Neural cell (in vitro differentiated cells): ENCODE measurements around the gene CACNA2D4.

Experiments
- EP300 ChIP-seq: fragments of 450-650 bp; conservative IDR thresholded peaks from 2 replicates; pipeline ENCODE4 v1.6.1; 2014; ENCODE audit warnings: antibody characterized with exemption, mild to moderate bottlenecking, moderate library complexity; ENCODE audit not compliant: poor library complexity, severe bottlenecking
- EZH2 ChIP-seq: fragments of 200-600, 300-800 bp; shearing (Covaris generic), sonication (generic); IDR thresholded peaks from 2 replicates; pipeline ENCODE4 v1.6.1; 2014; ENCODE audit warnings: antibody characterized with exemption, low read length, borderline replicate concordance, mild to moderate bottlenecking; ENCODE audit not compliant: insufficient read depth, poor library complexity, severe bottlenecking
- POLR2AphosphoS5 ChIP-seq: IDR thresholded peaks from 2 replicates; pipeline ENCODE4 v1.6.1; 2012
- RAD21 ChIP-seq: fragments of 450-650 bp; conservative IDR thresholded peaks from 2 replicates; pipeline ENCODE4 v1.6.1; 2014; ENCODE audit warnings: antibody characterized with exemption, mild to moderate bottlenecking, moderate library complexity
- TAF1 ChIP-seq: IDR thresholded peaks from 2 replicates; pipeline ENCODE4 v1.6.1; 2012; ENCODE audit warnings: low read depth
- TF ChIP-seq, protein P1 (sequence below): fragments of 450-650 bp; IDR thresholded peaks from 2 replicates; pipeline ENCODE4 v1.5.1; 2014; ENCODE audit warnings: antibody characterized with exemption, mild to moderate bottlenecking, moderate library complexity; ENCODE audit not compliant: poor library complexity, severe bottlenecking
- TF ChIP-seq, protein P2 (sequence below): IDR thresholded peaks from 2 replicates; pipeline ENCODE4 v1.6.1; 2012; ENCODE audit warnings: borderline replicate concordance

DNA sequence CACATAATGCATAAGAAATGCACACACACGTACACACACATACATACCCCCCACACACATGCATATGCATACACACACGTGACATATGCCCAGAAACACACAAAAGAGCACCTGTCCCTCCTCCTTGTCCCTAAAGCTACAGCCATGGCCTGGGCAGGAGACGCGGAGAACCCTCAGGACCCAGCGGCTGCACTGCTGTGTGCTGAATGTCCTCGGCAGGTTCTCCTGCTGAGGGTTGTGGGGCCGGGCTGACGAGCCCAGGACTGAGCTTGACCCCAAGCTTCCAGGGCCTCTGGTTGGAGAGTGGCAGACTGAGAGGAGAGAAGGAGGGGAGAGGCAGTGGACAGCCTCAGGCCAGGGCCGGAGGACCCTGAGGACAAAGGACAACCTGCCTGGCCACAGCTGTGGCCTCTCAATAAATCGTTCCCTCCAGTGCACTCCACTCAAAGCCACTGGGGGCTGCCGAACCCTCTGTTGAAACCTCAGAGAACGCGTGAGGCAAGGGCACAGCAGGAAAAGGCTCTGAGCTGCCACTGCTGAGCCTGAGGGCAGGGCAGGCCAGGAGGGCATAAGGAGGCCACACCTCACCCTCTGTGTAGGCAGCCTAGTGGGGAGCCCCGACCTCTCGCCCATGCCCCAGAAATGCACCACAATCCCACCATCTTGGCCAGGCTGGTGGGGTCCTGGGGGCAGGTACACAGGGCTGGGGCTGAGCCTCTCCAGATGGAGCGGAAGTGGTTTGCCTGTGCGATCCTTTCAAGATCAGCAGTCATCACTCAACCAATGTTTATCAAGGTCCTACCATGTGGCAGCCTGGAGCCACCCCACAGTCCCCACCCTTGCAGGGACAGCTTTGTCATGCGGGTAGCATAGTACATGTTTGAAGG, 3.1 kb downstream of the CACNA2D4 start:
- TF ChIP-seq, protein P1, sequence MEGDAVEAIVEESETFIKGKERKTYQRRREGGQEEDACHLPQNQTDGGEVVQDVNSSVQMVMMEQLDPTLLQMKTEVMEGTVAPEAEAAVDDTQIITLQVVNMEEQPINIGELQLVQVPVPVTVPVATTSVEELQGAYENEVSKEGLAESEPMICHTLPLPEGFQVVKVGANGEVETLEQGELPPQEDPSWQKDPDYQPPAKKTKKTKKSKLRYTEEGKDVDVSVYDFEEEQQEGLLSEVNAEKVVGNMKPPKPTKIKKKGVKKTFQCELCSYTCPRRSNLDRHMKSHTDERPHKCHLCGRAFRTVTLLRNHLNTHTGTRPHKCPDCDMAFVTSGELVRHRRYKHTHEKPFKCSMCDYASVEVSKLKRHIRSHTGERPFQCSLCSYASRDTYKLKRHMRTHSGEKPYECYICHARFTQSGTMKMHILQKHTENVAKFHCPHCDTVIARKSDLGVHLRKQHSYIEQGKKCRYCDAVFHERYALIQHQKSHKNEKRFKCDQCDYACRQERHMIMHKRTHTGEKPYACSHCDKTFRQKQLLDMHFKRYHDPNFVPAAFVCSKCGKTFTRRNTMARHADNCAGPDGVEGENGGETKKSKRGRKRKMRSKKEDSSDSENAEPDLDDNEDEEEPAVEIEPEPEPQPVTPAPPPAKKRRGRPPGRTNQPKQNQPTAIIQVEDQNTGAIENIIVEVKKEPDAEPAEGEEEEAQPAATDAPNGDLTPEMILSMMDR, result no peak
- TF ChIP-seq TAF1 (no peak), RAD21 (no peak), POLR2AphosphoS5 (no peak), EP300 (no peak), EZH2 (no peak)
- TF ChIP-seq, protein P2, sequence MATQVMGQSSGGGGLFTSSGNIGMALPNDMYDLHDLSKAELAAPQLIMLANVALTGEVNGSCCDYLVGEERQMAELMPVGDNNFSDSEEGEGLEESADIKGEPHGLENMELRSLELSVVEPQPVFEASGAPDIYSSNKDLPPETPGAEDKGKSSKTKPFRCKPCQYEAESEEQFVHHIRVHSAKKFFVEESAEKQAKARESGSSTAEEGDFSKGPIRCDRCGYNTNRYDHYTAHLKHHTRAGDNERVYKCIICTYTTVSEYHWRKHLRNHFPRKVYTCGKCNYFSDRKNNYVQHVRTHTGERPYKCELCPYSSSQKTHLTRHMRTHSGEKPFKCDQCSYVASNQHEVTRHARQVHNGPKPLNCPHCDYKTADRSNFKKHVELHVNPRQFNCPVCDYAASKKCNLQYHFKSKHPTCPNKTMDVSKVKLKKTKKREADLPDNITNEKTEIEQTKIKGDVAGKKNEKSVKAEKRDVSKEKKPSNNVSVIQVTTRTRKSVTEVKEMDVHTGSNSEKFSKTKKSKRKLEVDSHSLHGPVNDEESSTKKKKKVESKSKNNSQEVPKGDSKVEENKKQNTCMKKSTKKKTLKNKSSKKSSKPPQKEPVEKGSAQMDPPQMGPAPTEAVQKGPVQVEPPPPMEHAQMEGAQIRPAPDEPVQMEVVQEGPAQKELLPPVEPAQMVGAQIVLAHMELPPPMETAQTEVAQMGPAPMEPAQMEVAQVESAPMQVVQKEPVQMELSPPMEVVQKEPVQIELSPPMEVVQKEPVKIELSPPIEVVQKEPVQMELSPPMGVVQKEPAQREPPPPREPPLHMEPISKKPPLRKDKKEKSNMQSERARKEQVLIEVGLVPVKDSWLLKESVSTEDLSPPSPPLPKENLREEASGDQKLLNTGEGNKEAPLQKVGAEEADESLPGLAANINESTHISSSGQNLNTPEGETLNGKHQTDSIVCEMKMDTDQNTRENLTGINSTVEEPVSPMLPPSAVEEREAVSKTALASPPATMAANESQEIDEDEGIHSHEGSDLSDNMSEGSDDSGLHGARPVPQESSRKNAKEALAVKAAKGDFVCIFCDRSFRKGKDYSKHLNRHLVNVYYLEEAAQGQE, result no peak
